ENCODE measurements around the gene PDE1A.

GRCh38 chr2:182300608-182301007 lies 126.2 kb downstream of the PDE1A start:
- no peak for TF ChIP-seq TBX2 (CRISPR knock-in tag; IDR thresholded peaks at IDR 0.05; ENCODE audit: borderline replicate concordance)
- no peak for TF ChIP-seq ZNF790 (CRISPR knock-in tag; IDR thresholded peaks at IDR 0.05; ENCODE audit: borderline replicate concordance)
- no peak for TF ChIP-seq MYC (CRISPR knock-in tag; IDR thresholded peaks at IDR 0.05; ENCODE audit: borderline replicate concordance)
- no peak for TF ChIP-seq TOE1 (CRISPR knock-in tag; IDR thresholded peaks at IDR 0.05)

All from HepG2 (cell line).